ENCODE measurements around the gene DEFB129.
"Not testable (repeated sequence)": the region's sequence is repeated elsewhere in the genome, so short reads cannot be mapped to it uniquely, and the experiment has no call there.

DEFB129 gene

DNA sequence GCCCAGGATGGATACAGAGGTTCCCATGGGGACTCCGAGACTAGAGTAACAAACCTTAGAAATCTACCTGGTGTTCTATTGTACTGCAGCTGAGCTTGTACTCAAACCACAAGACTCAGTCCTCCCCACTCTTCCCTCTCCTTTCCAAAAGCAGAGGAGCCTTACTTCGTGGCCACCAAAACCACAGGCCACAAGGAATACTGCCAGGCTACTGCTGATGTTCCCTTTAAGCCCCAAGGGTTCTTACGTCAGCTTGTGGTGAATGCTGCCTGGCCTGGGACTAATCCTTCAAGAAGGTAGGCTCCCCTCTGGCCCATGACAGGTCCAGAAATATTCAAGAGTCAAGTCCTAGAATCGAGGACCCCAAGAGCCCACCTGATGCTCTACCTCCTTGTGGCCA lies 27.1 kb upstream of the DEFB129 start:
- H3K9me3 Mint-ChIP-seq: peaks cover 5% of the 10 kb centered on the region
- H3K27me3 Mint-ChIP-seq (ENCODE audit: low read depth): peaks cover 51% of the 10 kb centered on the region
- no peak overlapping the region for H3K27ac Mint-ChIP-seq
- H3K4me1 Mint-ChIP-seq: no peaks in the 10 kb centered on the region
- no peak overlapping the region for H3K4me3 Mint-ChIP-seq
- no peaks in the 10 kb centered on the region for H3K36me3 Mint-ChIP-seq (ENCODE audit: low read depth)
- TF ChIP-seq, protein P1, sequence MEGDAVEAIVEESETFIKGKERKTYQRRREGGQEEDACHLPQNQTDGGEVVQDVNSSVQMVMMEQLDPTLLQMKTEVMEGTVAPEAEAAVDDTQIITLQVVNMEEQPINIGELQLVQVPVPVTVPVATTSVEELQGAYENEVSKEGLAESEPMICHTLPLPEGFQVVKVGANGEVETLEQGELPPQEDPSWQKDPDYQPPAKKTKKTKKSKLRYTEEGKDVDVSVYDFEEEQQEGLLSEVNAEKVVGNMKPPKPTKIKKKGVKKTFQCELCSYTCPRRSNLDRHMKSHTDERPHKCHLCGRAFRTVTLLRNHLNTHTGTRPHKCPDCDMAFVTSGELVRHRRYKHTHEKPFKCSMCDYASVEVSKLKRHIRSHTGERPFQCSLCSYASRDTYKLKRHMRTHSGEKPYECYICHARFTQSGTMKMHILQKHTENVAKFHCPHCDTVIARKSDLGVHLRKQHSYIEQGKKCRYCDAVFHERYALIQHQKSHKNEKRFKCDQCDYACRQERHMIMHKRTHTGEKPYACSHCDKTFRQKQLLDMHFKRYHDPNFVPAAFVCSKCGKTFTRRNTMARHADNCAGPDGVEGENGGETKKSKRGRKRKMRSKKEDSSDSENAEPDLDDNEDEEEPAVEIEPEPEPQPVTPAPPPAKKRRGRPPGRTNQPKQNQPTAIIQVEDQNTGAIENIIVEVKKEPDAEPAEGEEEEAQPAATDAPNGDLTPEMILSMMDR (IDR thresholded peaks at IDR 0.05; ENCODE audit: unreplicated experiment in 3 of 3): no peak

- not testable (repeated sequence) for H3K4me1 Mint-ChIP-seq; H3K9me3 Mint-ChIP-seq; H3K36me3 Mint-ChIP-seq (ENCODE audit: low read depth); H3K4me3 Mint-ChIP-seq; H3K27ac Mint-ChIP-seq
- peaks cover 54% of the 10 kb centered on the region for H3K27me3 Mint-ChIP-seq (ENCODE audit: low read depth)
Observed at GRCh38 chr20:203630-204029, 23.4 kb upstream of the DEFB129 start.

DNA sequence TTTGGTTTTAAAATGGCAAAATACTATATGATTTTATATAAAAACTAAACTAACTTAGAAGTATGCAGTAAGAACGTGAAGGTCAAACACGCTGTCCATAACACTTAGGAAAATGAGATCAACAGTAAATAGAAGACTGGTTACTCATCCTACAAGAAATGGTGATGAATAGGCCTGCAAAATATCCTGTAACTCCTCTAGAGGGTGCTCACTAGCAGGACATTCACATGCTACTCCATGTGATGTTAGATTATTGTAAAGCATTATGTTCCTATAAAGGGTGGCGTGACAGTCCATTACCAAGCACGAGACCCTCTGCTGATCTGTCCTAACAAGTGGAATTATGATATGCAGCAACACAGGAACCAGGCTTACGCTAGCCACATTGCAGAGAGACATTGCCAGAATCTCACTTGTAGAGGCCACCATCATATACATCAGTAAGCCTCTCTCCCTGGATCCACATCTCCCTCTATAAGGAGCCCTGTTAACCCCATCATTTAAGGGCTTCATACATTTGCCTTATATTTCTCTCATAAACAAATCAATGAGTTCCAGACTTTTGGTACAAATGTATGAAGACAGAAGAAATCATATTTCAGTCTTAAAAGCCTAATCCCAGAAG lies 18.0 kb upstream of the DEFB129 start:
- no peak overlapping the region for H3K4me3 Mint-ChIP-seq
- TF ChIP-seq, protein P1 (IDR thresholded peaks at IDR 0.05; ENCODE audit: unreplicated experiment in 3 of 3): peak; percentile 56 to 61 (median 58)
- H3K4me1 Mint-ChIP-seq: no peaks in the 10 kb centered on the region
- H3K9me3 Mint-ChIP-seq: no peaks in the 10 kb centered on the region
- H3K27ac Mint-ChIP-seq: no peak overlapping the region
- no peaks in the 10 kb centered on the region for H3K36me3 Mint-ChIP-seq (ENCODE audit: low read depth)
- H3K27me3 Mint-ChIP-seq (ENCODE audit: low read depth): peaks cover 51% of the 10 kb centered on the region

- Mint-ChIP-seq H3K27me3 (ENCODE audit: low read depth) (peaks cover 47% of the 10 kb centered on the region), H3K36me3 (ENCODE audit: low read depth) (no peaks in the 10 kb centered on the region), H3K4me3 (no peak overlapping the region), H3K4me1 (no peaks in the 10 kb centered on the region), H3K9me3 (no peaks in the 10 kb centered on the region), H3K27ac (no peak overlapping the region)
- TF ChIP-seq, protein P1 (IDR thresholded peaks at IDR 0.05; ENCODE audit: unreplicated experiment in 3 of 3): no peak
Observed at GRCh38 chr20:210809-211502, 16.1 kb upstream of the DEFB129 start.

- H3K9me3 Mint-ChIP-seq: no peaks in the 10 kb centered on the region
- H3K27ac Mint-ChIP-seq: no peak overlapping the region
- TF ChIP-seq, protein P1 (IDR thresholded peaks at IDR 0.05; ENCODE audit: unreplicated experiment in 3 of 3): no peak
- no peak overlapping the region for H3K4me3 Mint-ChIP-seq
- no peaks in the 10 kb centered on the region for H3K36me3 Mint-ChIP-seq (ENCODE audit: low read depth)
- no peaks in the 10 kb centered on the region for H3K4me1 Mint-ChIP-seq
- H3K27me3 Mint-ChIP-seq (ENCODE audit: low read depth): peaks cover 37% of the 10 kb centered on the region
Observed at GRCh38 chr20:214383-214782, 12.7 kb upstream of the DEFB129 start.

DNA sequence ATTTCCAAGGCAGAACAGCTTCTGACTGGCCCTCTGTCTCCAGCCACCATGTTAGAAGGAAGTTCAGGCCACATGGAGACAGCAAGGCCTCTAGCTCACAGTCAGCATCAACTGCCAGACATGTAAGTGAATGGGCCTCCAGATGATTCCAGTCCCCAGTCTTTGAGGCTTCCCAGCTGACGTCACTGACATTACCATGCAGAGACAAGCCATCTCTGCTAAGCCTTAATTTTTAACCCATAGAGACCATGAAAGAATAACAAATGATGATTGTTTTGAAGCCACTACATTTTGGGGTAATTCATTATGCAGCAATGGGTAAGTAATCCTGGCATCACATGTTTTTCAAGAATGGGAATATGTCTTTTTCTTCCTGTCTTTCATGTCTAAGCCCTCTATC lies 11.3 kb upstream of the DEFB129 start:
- Mint-ChIP-seq H3K4me3 (no peak overlapping the region), H3K27me3 (ENCODE audit: low read depth) (peaks cover 48% of the 10 kb centered on the region), H3K9me3 (no peaks in the 10 kb centered on the region), H3K27ac (no peak overlapping the region), H3K36me3 (ENCODE audit: low read depth) (no peaks in the 10 kb centered on the region), H3K4me1 (no peaks in the 10 kb centered on the region)
- TF ChIP-seq, protein P1 (IDR thresholded peaks at IDR 0.05; ENCODE audit: unreplicated experiment in 3 of 3): no peak

Data from nephron (organoid).